Keratinocyte (primary cell): Measurements from ENCODE around the gene CAST.

Experiments used
- CTCF ChIP-seq, 3 experiments: IDR thresholded peaks in 1 of 3; conservative IDR thresholded peaks in 1 of 3; optimal IDR thresholded peaks in 1 of 3; 2 replicates in 2 of 3; 3 replicates in 1 of 3; pipeline versions ENCODE3 to v1.5.1; 2011; ENCODE audit warnings: low read length in 3 of 3, mild to moderate bottlenecking in 3 of 3, moderate library complexity in 2 of 3, control low read depth in 1 of 3, inconsistent platforms in 1 of 3; ENCODE audit not compliant: insufficient read depth in 2 of 3; ENCODE audit errors: extremely low read depth in 1 of 3
- EZH2 ChIP-seq: IDR thresholded peaks from one replicate; pipeline ENCODE4 v1.6.1; 2012; ENCODE audit warnings: inconsistent platforms, mild to moderate bottlenecking, low read length, moderate library complexity

GRCh38 chr5:96668725-96669124 is 6.5 kb downstream of the CAST start:
- TF ChIP-seq CTCF (optimal IDR thresholded peaks at IDR 0.05 in 1 of 3, IDR thresholded peaks at IDR 0.05 in 1 of 3, conservative IDR thresholded peaks at IDR 0.05 in 1 of 3; ENCODE audit: extremely low read depth in 1 of 3, insufficient read depth in 2 of 3, low read length in 3 of 3) (no peak), EZH2 (no peak)
